Activated CD8-positive, alpha-beta memory T cell treated with anti-CD3 and anti-CD28 coated beads, Interleukin-2, amount 50 U/mL, for 1 hour (primary cell): ENCODE results near the gene NHP2.

ENCODE experiments used
- DNase-seq: peaks from one replicate; pipeline ENCODE4 v3.0.0-alpha.2; 2020; ENCODE audit errors: extremely low read depth

NHP2 gene

GRCh38 chr5:178114325-178115135 lies 39.2 kb downstream of the NHP2 start:
- peak; percentile 42 for DNase-seq

- DNase-seq: no peak
Observed at GRCh38 chr5:178113841-178114324, 39.8 kb downstream of the NHP2 start.

DNA sequence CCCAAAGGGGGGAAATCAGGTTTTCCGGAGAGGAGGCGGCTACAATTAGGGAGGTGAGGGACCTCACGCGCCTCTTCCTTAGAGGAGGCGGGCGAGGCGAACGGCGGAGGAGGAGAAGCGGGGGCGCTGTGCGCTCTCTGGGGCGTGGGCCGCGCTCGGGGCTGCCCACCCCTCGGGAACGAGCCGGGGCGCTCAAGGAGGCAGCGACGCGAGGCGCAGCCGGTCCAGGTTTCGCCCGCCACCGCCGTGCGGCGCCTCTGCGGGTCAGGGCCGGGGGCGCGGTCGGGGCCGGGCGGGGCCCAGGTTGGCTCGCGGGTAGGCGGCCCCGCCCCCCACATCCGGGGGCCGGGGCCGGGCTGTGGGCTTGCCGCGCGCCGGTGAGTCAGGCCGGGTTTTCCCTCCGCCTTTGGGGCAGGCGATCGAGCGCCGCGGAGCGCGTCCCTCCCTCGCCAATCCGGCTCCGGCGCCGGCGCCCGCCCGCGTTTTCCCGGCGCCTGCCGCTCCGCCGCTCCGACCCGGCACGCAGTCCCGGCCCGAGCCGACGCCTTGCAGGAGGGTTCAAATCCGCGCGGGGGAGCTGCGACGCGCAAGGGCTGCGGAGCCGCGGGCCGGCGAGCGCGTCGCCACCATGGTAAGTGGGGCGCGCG lies 40.4 kb downstream of the NHP2 start, which contains the start of gene N4BP3:
TSS of gene N4BP3 (plus strand) at position 392 of the 647 bp plus-strand sequence. CDS start 6,052 bp downstream, outside the sequence.
- peak; percentile 58 for DNase-seq

DNA sequence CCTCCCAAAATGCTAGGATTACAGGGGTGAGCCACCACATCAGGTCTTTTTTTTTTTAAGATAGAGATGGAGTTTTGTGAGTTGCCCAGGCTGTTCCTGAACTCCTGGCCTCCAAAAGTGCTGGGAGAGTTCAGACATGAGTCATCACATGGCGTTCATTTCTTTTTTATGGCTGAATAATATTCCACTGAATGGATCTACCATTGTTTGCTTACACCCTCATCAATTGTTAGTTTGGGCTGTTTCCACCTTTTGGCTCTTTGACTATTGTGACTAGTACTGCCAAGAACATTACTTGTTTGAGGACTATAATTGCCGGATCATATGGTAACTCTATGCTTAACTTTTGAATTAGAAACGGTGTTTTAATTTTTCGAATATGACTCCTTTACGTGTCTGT lies 41.1 kb downstream of the NHP2 start:
- no peak for DNase-seq

- DNase-seq: no peak
Observed at GRCh38 chr5:178111925-178112324, 41.8 kb downstream of the NHP2 start.

GRCh38 chr5:178110511-178110910 lies 43.2 kb downstream of the NHP2 start:
- no peak for DNase-seq

DNA sequence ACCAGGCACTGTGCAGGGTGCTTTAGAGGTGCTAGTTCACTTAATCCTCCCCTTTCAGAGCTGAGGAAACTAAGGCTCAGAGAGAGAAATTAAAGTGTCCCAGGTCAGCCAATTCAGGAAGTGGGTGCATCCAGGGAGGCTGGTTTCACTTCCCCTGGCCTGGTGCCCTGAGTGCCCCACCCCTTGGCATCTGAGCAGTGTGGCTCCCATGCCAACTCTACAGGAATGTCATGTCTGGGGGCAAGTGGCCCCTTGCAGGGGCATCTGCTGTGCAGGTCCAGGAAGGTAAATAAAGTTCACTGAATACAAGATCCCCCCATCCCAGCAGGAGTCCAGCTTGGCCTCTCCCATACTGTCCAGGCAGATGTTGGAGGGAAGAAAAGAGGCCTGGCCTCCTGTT lies 44.7 kb downstream of the NHP2 start:
- DNase-seq: no peak

GRCh38 chr5:178108446-178108845 lies 45.2 kb downstream of the NHP2 start:
- no peak for DNase-seq

DNA sequence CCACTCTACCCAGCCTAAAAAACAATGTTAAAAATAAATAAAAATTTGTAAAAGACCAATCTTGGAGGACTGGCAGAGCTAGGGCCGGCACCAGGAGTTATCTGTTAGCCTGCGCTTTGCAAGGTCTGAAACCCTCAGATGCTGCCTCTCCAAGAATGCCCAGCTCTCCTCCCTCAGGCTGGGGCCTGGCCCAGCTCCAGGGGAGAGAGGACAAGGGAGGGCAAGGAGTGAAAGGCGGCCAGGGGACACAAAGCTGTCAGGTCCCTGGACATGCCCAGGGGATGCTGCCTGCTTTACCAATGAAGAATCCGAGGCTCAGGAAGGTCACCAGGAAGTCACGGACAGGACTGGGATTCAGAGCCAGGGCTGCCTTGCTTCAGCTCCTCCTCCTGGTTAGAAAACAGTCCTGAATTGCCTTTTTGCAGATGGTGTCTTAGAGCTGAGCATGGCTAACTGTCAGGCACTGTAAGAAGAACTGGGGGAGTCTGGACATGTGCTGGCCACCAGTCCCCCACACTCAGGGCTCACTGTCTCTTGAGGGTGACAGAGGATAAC lies 45.9 kb downstream of the NHP2 start:
- no peak for DNase-seq

- DNase-seq: no peak
Observed at GRCh38 chr5:178106556-178107239, 47.0 kb downstream of the NHP2 start.

DNA sequence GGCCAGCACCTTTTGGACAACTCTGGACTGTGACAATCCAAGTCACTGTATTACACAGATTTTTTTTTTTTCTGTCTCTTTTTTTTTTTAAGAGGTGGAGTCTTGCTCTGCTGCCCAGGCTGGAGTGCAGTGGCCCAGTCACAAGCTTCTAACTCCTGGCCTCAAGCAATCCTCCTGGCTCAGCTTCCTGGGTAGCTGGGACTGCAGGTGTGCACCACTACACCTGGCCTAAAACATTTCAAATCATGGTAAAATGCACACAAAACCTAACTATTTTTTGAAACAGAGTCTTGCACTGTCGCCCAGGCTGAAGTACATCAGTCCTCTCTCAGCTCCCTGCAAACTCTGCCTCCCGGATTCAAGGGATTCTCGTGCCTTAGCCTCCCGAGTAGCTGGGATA lies 47.6 kb downstream of the NHP2 start:
- no peak for DNase-seq

DNA sequence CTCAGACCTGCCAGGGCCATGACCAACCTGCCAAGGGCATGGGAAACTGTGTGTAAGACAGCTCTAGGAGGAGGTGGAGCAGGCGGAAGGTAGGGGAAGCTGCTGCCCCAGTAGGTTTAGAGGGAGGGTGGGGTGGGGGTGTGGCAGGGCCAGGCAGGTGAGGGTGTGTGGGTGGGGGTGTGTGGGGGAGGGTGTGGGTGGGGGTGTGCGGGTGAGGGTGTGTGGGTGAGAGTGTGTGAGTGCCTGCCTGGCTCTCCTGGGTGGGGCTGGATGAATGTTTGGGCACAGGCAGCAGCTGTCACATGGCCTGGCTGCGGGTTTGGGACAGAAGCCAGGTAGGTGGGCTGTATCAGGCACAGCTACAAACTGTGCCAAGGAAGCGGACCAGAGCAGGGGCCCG lies 49.2 kb downstream of the NHP2 start:
- DNase-seq: no peak

DNA sequence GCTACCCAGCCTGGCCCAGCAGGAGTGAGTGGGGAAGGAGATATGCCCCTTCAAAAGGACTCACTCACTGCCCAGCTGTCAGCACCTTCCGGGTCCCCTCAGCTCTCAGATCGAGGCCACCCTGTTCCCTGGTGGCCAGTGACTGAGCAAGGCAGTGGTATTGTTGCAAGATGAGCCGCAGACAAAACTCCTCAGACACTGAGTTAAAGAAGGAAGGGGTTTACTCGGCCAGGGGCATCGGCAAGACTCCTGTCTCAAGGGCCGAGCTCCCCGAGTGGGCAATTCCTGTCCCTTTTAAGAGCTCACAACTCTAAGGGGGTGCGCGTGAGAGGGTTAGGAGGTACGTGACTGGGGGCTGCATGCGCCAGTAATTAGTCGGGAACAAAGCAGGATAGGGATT lies 50.1 kb downstream of the NHP2 start:
- no peak for DNase-seq
